C4-2B (cell line): ENCODE measurements around the gene CD300LG.

Source experiments
- H3K27ac ChIP-seq: fragments of 450-650 bp; 2 replicates; pipeline ENCODE4 v1.5.1; 2017
- CTCF ChIP-seq: fragments of 450-650 bp; conservative IDR thresholded peaks from 2 replicates; pipeline ENCODE4 v1.5.1; 2017; ENCODE audit warnings: mild to moderate bottlenecking
- ZFX ChIP-seq: fragments of 450-650 bp; IDR thresholded peaks from 2 replicates; pipeline ENCODE4 v1.6.1; 2017

The CD300LG gene

DNA sequence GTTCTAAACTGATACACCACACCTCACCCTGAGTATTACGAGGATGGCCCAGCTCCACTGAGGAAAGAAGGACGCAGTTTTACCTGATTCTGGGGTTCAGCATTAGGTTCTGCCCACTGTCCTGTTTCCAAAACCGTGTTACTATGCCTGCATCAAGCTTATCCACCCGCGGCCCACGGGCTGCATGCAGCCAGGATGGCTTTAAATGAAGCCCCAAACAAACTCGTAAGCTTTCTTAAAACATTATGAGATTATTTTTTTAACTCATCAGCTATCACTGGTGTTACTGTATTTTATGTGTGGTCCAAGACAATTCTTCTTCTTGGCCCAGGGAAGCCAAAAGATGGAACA, 4.0 kb upstream of the CD300LG start:
- TF ChIP-seq CTCF, result no peak
- TF ChIP-seq ZFX, result no peak
- no peak overlapping the region; the same call in 1 of the 2 replicates for H3K27ac ChIP-seq

GRCh38 chr17:43844241-43844640, 2.7 kb upstream of the CD300LG start:
- TF ChIP-seq CTCF (no peak), ZFX (no peak)
- H3K27ac ChIP-seq, result no peak overlapping the region

DNA sequence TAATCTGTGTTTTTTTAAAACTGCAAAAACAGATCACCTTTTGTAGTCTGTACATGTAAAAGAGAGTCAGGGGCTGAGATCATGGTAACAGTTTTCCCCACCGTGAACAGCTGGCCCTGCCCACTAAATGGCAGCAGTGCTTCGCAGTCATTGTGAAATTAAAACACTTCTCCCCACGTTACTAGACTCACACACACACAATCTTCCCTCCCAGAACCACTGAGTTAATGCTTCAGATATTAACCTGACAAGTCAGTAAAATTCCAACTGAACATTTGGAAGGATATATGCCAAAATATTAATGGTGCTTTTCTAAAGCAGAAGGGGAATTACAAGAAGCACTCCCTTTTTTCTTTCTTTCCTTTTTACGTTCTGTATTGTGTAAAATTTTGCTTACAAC, 1.2 kb upstream of the CD300LG start:
- no peak for TF ChIP-seq ZFX
- TF ChIP-seq CTCF, result no peak
- H3K27ac ChIP-seq, result no peak overlapping the region

- no peak for TF ChIP-seq ZFX
- peak; percentile 100 for TF ChIP-seq CTCF
- no peak overlapping the region for H3K27ac ChIP-seq
Observed at GRCh38 chr17:43846221-43846712, 709 bp upstream of the CD300LG start.

DNA sequence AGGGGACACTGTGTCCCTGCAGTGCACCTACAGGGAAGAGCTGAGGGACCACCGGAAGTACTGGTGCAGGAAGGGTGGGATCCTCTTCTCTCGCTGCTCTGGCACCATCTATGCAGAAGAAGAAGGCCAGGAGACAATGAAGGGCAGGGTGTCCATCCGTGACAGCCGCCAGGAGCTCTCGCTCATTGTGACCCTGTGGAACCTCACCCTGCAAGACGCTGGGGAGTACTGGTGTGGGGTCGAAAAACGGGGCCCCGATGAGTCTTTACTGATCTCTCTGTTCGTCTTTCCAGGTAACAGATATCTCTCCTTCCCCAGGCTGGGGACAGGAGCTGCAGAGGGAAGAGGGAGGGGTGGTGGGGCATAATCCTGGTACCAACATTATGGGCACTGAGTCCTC, 1.6 kb downstream of the CD300LG start:
- TF ChIP-seq ZFX, result no peak
- no peak for TF ChIP-seq CTCF
- no peak overlapping the region for H3K27ac ChIP-seq

DNA sequence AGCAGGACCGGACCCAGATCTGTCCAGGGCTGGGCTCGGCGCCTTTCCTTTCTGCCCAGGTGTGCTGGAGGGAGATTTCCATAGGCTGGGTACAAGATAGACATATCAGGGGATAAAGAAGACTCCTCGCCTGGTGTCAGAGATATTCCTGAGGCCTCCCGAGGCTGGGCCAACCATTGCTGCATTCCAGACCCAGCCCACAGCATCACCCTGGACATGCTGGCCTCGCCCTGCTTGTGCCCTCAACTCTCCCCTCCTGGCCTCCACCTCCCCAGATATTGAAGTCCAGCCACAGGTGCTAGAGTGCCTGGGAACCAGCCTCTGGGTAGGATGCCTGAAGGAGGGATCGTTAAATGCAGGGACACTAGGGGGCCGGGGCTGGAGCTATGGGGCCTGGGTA, 2.1 kb downstream of the CD300LG start:
- no peak overlapping the region for H3K27ac ChIP-seq
- TF ChIP-seq CTCF, result no peak
- TF ChIP-seq ZFX, result no peak

DNA sequence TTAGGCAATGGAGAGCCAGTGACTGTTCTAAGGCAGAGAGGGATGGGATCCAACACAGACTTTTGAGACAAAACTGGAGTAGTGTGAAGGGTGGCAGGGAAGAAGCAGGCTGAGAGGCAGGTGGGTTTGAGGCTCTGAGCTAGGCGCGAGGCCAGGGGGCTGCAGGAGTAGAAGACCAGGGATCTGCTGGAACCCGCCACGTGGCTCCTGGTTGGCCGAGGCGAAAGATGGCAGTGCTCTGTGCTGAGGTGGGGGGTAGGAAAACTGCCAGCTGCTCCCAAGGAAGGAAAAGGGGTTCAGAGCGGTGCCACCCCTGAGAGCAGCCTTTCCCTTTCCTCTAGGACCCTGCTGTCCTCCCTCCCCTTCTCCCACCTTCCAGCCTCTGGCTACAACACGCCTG, 5.6 kb downstream of the CD300LG start:
- TF ChIP-seq ZFX (no peak), CTCF (no peak)

More for the DNA sequence above, 5.6 kb downstream of the CD300LG start:
- H3K27ac ChIP-seq, result no peak overlapping the region
